ENCODE data around the gene CILP.

The CILP gene

DNA sequence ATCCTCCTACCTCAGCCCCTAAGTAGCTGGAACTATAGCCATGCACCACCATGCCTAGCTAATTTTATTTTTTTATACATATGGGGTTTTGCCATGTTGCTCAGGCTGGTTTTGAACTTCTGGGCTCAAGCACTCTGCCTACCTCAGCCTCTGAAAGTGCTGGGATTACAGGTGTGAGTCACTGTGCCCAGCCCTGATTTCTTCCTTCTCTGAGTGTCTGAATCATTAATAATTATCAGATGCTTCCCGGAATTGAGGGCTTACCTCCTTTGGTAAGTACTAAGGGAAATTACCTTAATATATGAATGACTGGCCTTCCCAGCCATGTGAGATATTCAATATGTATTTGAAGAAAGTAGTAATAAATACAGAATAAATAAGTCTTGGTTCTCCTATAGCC is 33.4 kb downstream of the CILP start:
- DNase-seq, result no peak
- Mint-ChIP-seq H3K27ac (no peak overlapping the region), H3K27me3 (ENCODE audit: low read depth, poor library complexity) (no peaks in the 10 kb centered on the region), H3K4me3 (no peak overlapping the region), H3K4me1 (peaks cover 14% of the 10 kb centered on the region), H3K9me3 (no peaks in the 10 kb centered on the region), H3K36me3 (ENCODE audit: low read depth) (peaks cover 64% of the 10 kb centered on the region)
- TF ChIP-seq, protein P1, sequence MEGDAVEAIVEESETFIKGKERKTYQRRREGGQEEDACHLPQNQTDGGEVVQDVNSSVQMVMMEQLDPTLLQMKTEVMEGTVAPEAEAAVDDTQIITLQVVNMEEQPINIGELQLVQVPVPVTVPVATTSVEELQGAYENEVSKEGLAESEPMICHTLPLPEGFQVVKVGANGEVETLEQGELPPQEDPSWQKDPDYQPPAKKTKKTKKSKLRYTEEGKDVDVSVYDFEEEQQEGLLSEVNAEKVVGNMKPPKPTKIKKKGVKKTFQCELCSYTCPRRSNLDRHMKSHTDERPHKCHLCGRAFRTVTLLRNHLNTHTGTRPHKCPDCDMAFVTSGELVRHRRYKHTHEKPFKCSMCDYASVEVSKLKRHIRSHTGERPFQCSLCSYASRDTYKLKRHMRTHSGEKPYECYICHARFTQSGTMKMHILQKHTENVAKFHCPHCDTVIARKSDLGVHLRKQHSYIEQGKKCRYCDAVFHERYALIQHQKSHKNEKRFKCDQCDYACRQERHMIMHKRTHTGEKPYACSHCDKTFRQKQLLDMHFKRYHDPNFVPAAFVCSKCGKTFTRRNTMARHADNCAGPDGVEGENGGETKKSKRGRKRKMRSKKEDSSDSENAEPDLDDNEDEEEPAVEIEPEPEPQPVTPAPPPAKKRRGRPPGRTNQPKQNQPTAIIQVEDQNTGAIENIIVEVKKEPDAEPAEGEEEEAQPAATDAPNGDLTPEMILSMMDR (IDR thresholded peaks at IDR 0.05), result no peak

DNA sequence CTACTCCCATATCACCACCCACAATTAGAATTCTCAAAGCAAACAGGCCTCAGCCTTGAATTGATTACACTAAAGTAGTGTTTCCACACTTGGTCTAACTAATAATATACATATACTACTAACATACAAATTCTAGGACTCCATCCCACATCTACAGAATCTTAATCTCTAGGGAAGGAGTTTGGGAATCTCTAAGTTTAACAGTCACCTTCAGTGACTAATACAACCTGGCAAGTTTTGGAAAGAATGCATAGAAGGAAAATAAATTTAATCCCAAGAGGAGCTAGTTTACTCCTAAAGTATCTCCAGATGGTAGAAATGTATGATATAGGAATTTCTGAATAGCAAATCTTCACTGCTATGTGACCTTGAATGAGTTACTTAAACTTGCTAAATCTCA is 35.2 kb downstream of the CILP start:
- Mint-ChIP-seq H3K27ac (no peak overlapping the region), H3K4me3 (no peak overlapping the region), H3K27me3 (ENCODE audit: low read depth, poor library complexity) (no peaks in the 10 kb centered on the region), H3K36me3 (ENCODE audit: low read depth) (peaks cover 67% of the 10 kb centered on the region), H3K9me3 (no peaks in the 10 kb centered on the region), H3K4me1 (peaks cover 2% of the 10 kb centered on the region)
- no peak for DNase-seq
- TF ChIP-seq, protein P1 (IDR thresholded peaks at IDR 0.05), result no peak

- no peak for DNase-seq
- no peaks in the 10 kb centered on the region for H3K4me1 Mint-ChIP-seq
- H3K4me3 Mint-ChIP-seq, result no peak overlapping the region
- H3K27me3 Mint-ChIP-seq (ENCODE audit: low read depth, poor library complexity), result no peaks in the 10 kb centered on the region
- H3K27ac Mint-ChIP-seq, result no peak overlapping the region
- no peaks in the 10 kb centered on the region for H3K9me3 Mint-ChIP-seq
- peaks cover 64% of the 10 kb centered on the region for H3K36me3 Mint-ChIP-seq (ENCODE audit: low read depth)
- TF ChIP-seq, protein P1 (IDR thresholded peaks at IDR 0.05), result no peak
Measured at GRCh38 chr15:65175511-65175910, 35.8 kb downstream of the CILP start.

GRCh38 chr15:65174509-65174908 is 36.8 kb downstream of the CILP start:
- no peak overlapping the region for H3K4me3 Mint-ChIP-seq
- TF ChIP-seq, protein P1 (IDR thresholded peaks at IDR 0.05), result no peak
- DNase-seq, result no peak
- no peaks in the 10 kb centered on the region for H3K4me1 Mint-ChIP-seq
- H3K27me3 Mint-ChIP-seq (ENCODE audit: low read depth, poor library complexity), result no peaks in the 10 kb centered on the region
- H3K27ac Mint-ChIP-seq, result no peak overlapping the region
- no peaks in the 10 kb centered on the region for H3K9me3 Mint-ChIP-seq
- H3K36me3 Mint-ChIP-seq (ENCODE audit: low read depth), result peaks cover 64% of the 10 kb centered on the region

DNA sequence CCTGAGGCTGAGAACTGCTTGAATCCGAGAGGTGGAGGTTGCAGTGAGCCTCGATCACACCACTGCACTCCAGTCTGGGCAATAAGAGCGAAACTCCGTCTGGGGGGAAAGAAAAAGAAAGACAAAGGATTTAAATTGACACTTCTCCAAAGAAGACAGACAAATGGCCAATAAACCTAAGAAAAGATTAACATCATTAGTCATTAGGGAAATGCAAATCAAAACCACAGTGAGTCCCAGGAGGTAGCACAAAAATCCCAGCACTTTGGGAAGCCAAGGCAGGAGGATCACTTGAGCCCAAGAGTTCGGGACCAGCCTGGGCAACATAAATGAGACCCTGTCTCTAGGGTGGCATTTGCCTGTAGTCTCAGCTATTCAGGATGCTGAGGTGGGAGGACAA is 38.7 kb downstream of the CILP start:
- Mint-ChIP-seq H3K9me3 (no peaks in the 10 kb centered on the region), H3K4me3 (no peak overlapping the region), H3K36me3 (ENCODE audit: low read depth) (peaks cover 62% of the 10 kb centered on the region), H3K27me3 (ENCODE audit: low read depth, poor library complexity) (no peaks in the 10 kb centered on the region), H3K4me1 (no peaks in the 10 kb centered on the region), H3K27ac (peak overlapping the region; percentile 41)
- no peak for DNase-seq
- TF ChIP-seq, protein P1 (IDR thresholded peaks at IDR 0.05), result no peak

GRCh38 chr15:65171428-65171827 is 39.8 kb downstream of the CILP start:
- TF ChIP-seq, protein P1 (IDR thresholded peaks at IDR 0.05), result no peak
- Mint-ChIP-seq H3K27me3 (ENCODE audit: low read depth, poor library complexity) (no peaks in the 10 kb centered on the region), H3K9me3 (no peaks in the 10 kb centered on the region), H3K4me3 (no peak overlapping the region), H3K27ac (no peak overlapping the region), H3K4me1 (no peaks in the 10 kb centered on the region), H3K36me3 (ENCODE audit: low read depth) (peaks cover 63% of the 10 kb centered on the region)
- no peak for DNase-seq
